Kidney (tissue), 14 donors: ENCODE results near the gene MTRFR. TPM values are rescaled to one million over a fixed set of nuclear protein-coding genes. Genes with fewer than 3 reads are reported as not detected.

Experiments
- DNase-seq, 5 donors: peaks; one replicate each; pipeline ENCODE4 v3.0.0-alpha.2; 2013 to 2020
- FAIRE-seq: peaks from 2 replicates; lab custom pipeline; 2012; peaks lifted over from hg19 to GRCh38; lab: Jason Lieb, UNC
- H3K27ac ChIP-seq, 2 donors: one replicate each; pipeline ENCODE4 v1.7.0; 2013; ENCODE audit warnings: low read depth in 2 of 2, low read length in 2 of 2, inconsistent platforms in 1 of 2
- H3K27me3 ChIP-seq: one replicate; pipeline ENCODE4 v1.7.1; 2013; ENCODE audit warnings: low read length, inconsistent platforms; ENCODE audit not compliant: control insufficient read depth, insufficient read depth
- H3K36me3 ChIP-seq, 3 donors: one replicate each; pipeline versions ENCODE4 v1.7.0 to v1.7.1; 2013; ENCODE audit warnings: low read length in 3 of 3, control low read depth in 1 of 3, inconsistent platforms in 1 of 3; ENCODE audit not compliant: insufficient read depth in 3 of 3, control insufficient read depth in 2 of 3
- H3K4me1 ChIP-seq, 3 donors: one replicate each; pipeline versions ENCODE4 v1.7.0 to v1.7.1; 2013; ENCODE audit warnings: low read length in 3 of 3, inconsistent platforms in 1 of 3, low read depth in 1 of 3; ENCODE audit not compliant: control insufficient read depth in 2 of 3, insufficient read depth in 2 of 3
- H3K4me3 ChIP-seq, 3 donors: one replicate each; pipeline versions ENCODE4 v1.7.0 to v1.8.1; 2013; ENCODE audit warnings: low read length in 3 of 3, control low read depth in 1 of 3, inconsistent platforms in 1 of 3
- H3K9ac ChIP-seq, 3 donors: one replicate each; pipeline versions ENCODE4 v1.7.0 to v1.7.1; 2013; ENCODE audit warnings: low read length in 3 of 3, control low read depth in 1 of 3, inconsistent platforms in 1 of 3
- H3K9me3 ChIP-seq, 3 donors: one replicate each; pipeline versions ENCODE4 v1.7.0 to v1.7.1; 2013; ENCODE audit warnings: low read length in 3 of 3, control low read depth in 1 of 3, inconsistent platforms in 1 of 3; ENCODE audit not compliant: control insufficient read depth in 2 of 3, insufficient read depth in 1 of 3
- intact Hi-C: fragments of 100-400 bp; cut with DNase I; formaldehyde crosslinking; loops from one replicate; pipeline ENCODE4 v1.11.1; 2022
- polyA plus RNA-seq: library from polyadenylated mRNA; stranded (reverse); fragments of 350-450 nt; fragmentation: Illumina TruSeq; extraction: RNeasy Lipid Tissue Mini Kit (QIAGEN cat#74804); gene quantifications from one replicate; pipeline ENCODE4 v1.2.3, GENCODE V29; 2014; ENCODE audit warnings: low read depth, low replicate concordance; ENCODE audit not compliant: insufficient read depth
- total RNA-seq: library from RNA; stranded (reverse); fragmentation: NEBNext Ultra II Directional; extraction: Animal tissue kit (Norgen Biotek cat#: 25700); gene quantifications from one replicate; pipeline ENCODE4 v1.2.1, GENCODE V29; 2021
- TF ChIP-seq, protein P1 (sequence below): IDR thresholded peaks from 3 replicates; pipeline ENCODE4 v1.5.1; 2012; ENCODE audit warnings: mild to moderate bottlenecking, moderate library complexity, borderline replicate concordance; ENCODE audit not compliant: insufficient read depth; ENCODE audit errors: extremely low read depth
- donor health status: control.
- donor health status: control.
- donor health status: control.
- donor health status: control.
- donor health status: control.
- donor health status: DM: yes; HTN: yes; CAD: no.
- donor health status: Normal renal cell carcinoma (clear cell type).

MTRFR gene
- total and polyA plus RNA-seq, 2 donors from 2014 or later = 12.8 to 17.8 TPM

DNA sequence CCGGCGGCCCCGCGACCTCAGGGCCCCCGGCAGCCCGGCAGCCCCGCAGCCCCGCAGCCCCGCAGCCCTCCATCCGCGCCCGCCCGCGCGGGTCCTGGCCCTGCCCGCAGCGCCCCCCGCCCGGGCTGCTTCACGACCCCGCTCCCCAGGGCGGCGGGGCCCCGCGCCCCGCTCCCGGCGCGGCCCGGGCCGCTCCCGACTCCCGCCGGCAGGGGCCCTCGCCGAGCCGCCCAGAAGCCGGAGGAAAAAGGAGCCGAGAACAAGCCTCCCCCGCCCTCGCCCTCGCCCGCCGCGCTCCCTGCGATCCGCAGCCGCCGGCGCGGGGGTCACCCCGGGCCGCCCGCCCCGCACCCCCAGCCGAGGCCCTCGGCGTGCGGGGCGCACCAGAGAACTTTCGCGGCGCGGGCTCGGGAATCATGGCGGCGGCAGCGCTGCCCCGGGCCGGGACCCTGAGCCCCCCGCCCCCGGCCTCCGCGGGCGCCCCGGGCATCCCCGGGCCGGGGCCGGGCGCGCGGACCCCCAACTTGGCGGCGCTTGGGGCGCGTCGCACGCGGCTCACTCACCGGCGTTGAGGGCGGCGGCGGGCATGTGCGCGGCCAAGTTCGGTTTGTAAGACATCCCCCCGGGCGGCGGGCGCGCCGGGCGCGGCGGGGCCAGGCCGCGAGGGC is 37.9 kb downstream of the MTRFR start:
- Histone ChIP-seq H3K27ac (no peak overlapping the region), H3K9ac (no peak overlapping the region), H3K36me3 (peaks cover 0 to 3% (median 0%) of the 10 kb centered on the region in 3 donors), H3K4me1 (peaks cover 0 to 22% (median 0%) of the 10 kb centered on the region in 3 donors), H3K27me3 (no peaks in the 10 kb centered on the region), H3K9me3 (no peaks in the 10 kb centered on the region), H3K4me3 (peak overlapping the region in 1 of 3 donors; percentile 72)
- DNase-seq (peak; percentile 73 to 90 (median 79)), FAIRE-seq (no peak)
- intact Hi-C loops = no loop called here
- TF ChIP-seq, protein P1, sequence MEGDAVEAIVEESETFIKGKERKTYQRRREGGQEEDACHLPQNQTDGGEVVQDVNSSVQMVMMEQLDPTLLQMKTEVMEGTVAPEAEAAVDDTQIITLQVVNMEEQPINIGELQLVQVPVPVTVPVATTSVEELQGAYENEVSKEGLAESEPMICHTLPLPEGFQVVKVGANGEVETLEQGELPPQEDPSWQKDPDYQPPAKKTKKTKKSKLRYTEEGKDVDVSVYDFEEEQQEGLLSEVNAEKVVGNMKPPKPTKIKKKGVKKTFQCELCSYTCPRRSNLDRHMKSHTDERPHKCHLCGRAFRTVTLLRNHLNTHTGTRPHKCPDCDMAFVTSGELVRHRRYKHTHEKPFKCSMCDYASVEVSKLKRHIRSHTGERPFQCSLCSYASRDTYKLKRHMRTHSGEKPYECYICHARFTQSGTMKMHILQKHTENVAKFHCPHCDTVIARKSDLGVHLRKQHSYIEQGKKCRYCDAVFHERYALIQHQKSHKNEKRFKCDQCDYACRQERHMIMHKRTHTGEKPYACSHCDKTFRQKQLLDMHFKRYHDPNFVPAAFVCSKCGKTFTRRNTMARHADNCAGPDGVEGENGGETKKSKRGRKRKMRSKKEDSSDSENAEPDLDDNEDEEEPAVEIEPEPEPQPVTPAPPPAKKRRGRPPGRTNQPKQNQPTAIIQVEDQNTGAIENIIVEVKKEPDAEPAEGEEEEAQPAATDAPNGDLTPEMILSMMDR = peak; percentile 75

DNA sequence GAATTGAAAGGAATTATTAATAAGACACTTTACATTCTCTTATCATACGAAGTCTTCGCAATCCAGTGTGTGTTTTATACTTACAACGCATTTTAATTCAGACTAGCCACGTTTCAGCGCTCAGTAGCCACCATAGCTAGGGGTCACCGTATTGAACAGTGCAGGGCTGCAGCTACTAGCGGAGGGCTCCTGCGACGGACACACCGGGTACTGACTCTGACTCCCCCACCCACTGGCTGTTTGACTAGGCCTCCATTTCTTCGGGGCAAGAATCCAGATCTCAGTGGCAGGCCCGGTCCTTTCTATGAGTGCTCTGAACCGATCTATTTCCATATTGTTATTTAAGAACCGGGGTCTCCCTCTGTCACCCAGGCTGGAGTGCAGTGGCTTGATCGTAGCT is 39.9 kb downstream of the MTRFR start:
- Histone ChIP-seq H3K27ac (no peak overlapping the region), H3K27me3 (no peaks in the 10 kb centered on the region), H3K9me3 (no peaks in the 10 kb centered on the region), H3K4me1 (peaks cover 0 to 19% (median 0%) of the 10 kb centered on the region in 3 donors), H3K9ac (no peak overlapping the region), H3K36me3 (no peaks in the 10 kb centered on the region), H3K4me3 (no peak overlapping the region)
- no peak for DNase-seq
- TF ChIP-seq, protein P1 = no peak
- intact Hi-C loops = no loop called here
- FAIRE-seq = no peak

DNA sequence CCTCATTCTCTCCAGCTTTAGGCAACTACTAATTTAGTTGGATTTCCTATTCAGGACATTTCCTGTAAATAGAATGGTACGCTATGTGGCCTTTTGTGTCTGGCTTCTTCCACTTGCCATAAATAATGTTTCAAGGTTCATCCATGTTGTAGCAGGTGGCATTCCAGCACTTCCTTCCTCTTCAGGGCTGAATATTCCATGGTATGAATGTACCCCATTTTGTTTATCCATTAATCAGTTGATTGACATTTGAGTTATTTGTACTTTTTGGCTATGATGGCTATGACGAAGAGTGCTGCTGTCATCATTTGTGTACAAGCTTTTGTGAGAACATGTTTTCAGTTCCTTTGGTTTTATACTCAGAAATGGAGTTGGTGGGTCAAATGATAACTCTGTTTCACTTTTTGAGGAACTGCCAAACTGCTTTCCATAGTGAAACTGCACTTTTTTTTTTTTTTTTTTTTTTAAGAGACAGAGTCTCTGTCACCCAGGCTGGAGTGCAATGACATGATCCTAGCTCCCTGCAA is 44.9 kb downstream of the MTRFR start:
- intact Hi-C loops = no loop called here
- no peak overlapping the region for H3K9ac ChIP-seq
- FAIRE-seq = no peak

More for the DNA sequence above, 44.9 kb downstream of the MTRFR start:
- H3K4me3 ChIP-seq = no peak overlapping the region
- no peaks in the 10 kb centered on the region for H3K4me1 ChIP-seq
- peak in 1 of 5 donors; percentile 11 for DNase-seq
- H3K9me3 ChIP-seq = no peaks in the 10 kb centered on the region
- no peaks in the 10 kb centered on the region for H3K27me3 ChIP-seq
- TF ChIP-seq, protein P1 = no peak
- H3K27ac ChIP-seq = no peak overlapping the region
- H3K36me3 ChIP-seq = no peaks in the 10 kb centered on the region
